Measurements from ENCODE around the gene CRY1. TPM values are rescaled to one million over a fixed set of nuclear protein-coding genes. Genes with fewer than 3 reads are reported as not detected.

CRY1 gene
- total and polyA plus RNA-seq, 9 of the 15 experiments (the other 6 are each of a cell fraction or from before 2014, with no cell fraction given), result 8.7 to 33.3 (median 25.2) TPM

DNA sequence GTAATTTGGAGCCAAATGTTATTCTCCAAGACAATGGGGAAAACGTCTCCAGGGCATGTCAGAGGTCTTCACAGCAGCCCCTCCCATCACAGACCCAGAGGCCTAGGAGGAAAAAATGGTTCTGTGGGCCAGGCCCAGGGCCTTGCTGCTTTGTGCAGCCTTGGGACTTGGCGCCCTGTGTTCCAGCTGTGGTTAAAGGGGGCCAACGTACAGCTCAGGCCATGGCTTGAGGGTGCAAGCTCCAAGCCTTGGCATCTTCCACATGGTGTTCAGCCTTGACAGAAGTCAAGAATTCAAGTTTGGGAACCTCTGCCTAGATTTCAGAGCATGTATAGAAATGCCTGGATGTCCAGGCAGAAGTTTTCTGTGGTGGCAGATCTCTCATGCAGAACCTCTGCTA, 3.2 kb upstream of the CRY1 start:
- WGBS (ENCODE audit: insufficient coverage, low coverage, missing lambda C conversion rate), result 0% methylated on average over 3 of the region's 3 CpGs
- H3K4me2 ChIP-seq (ENCODE audit: insufficient read depth, low read length), result no peak overlapping the region
- TF ChIP-seq PHF8 (IDR thresholded peaks at IDR 0.05; ENCODE audit: borderline replicate concordance, low read length) (no peak), TRIM28 (IDR thresholded peaks at IDR 0.05) (peak; percentile 52; the same call in 1 of the 2 replicates), ELF2 (CRISPR knock-in tag; IDR thresholded peaks at IDR 0.05) (no peak), RAD51 (IDR thresholded peaks at IDR 0.05; ENCODE audit: borderline replicate concordance, low read depth) (no peak), ZFP36 (IDR thresholded peaks at IDR 0.05; ENCODE audit: low read depth, low read length, partially characterized antibody) (peak; percentile 49), TRIM24 (IDR thresholded peaks at IDR 0.05) (peak in 1 of 2 experiments; percentile 35; a peak in 1 of 4 replicates)
- TF ChIP-seq, protein P1, sequence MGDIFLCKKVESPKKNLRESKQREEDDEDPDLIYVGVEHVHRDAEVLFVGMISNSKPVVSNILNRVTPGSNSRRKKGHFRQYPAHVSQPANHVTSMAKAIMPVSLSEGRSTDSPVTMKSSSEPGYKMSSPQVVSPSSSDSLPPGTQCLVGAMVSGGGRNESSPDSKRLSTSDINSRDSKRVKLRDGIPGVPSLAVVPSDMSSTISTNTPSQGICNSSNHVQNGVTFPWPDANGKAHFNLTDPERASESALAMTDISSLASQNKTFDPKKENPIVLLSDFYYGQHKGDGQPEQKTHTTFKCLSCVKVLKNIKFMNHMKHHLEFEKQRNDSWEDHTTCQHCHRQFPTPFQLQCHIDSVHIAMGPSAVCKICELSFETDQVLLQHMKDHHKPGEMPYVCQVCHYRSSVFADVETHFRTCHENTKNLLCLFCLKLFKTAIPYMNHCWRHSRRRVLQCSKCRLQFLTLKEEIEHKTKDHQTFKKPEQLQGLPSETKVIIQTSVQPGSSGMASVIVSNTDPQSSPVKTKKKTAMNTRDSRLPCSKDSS (IDR thresholded peaks at IDR 0.05; ENCODE audit: low read depth, partially characterized antibody), result peak; percentile 72
- TF ChIP-seq, protein P2, sequence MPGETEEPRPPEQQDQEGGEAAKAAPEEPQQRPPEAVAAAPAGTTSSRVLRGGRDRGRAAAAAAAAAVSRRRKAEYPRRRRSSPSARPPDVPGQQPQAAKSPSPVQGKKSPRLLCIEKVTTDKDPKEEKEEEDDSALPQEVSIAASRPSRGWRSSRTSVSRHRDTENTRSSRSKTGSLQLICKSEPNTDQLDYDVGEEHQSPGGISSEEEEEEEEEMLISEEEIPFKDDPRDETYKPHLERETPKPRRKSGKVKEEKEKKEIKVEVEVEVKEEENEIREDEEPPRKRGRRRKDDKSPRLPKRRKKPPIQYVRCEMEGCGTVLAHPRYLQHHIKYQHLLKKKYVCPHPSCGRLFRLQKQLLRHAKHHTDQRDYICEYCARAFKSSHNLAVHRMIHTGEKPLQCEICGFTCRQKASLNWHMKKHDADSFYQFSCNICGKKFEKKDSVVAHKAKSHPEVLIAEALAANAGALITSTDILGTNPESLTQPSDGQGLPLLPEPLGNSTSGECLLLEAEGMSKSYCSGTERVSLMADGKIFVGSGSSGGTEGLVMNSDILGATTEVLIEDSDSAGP (CRISPR knock-in tag; IDR thresholded peaks at IDR 0.05), result no peak
- H3K4me1 ChIP-seq (replicated peaks in 1 of 2; ENCODE audit: control insufficient read depth in 2 of 2, insufficient read depth in 2 of 2, low read length in 2 of 2), result peaks cover 5 to 11% of the 10 kb centered on the region in 2 experiments; a peak in 4 of 5 replicates
- H3K9ac ChIP-seq (ENCODE audit: insufficient read depth in 1 of 2, low read depth in 2 of 2, low read length in 2 of 2), result no peak overlapping the region
- H4K20me1 ChIP-seq (replicated peaks; ENCODE audit: control insufficient read depth, insufficient read depth, low read length), result peaks cover 5% of the 10 kb centered on the region
- H3K79me2 ChIP-seq (ENCODE audit: control insufficient read depth, insufficient read depth, low read length), result peaks cover 16% of the 10 kb centered on the region
- BruUV-seq (replicated peaks), result no TSS peak
- H3K27me3 ChIP-seq (ENCODE audit: control insufficient read depth in 2 of 2, insufficient read depth in 2 of 2, low read length in 2 of 2), result no peaks in the 10 kb centered on the region
- no peak overlapping the region for H3K4me3 ChIP-seq
- FAIRE-seq (no peak), DNase-seq (ENCODE audit: extremely low read depth in 1 of 4, low spot score in 3 of 4) (no peak), ATAC-seq (no peak)
- H2AFZ ChIP-seq (ENCODE audit: low read depth, low read length), result no peak overlapping the region
- H3K9me1 ChIP-seq (ENCODE audit: control insufficient read depth, insufficient read depth, low read length), result no peaks in the 10 kb centered on the region
- H3K36me3 ChIP-seq (ENCODE audit: control insufficient read depth, insufficient read depth, low read length), result no peaks in the 10 kb centered on the region
- no peak overlapping the region for H3K27ac ChIP-seq (ENCODE audit: extremely low read depth, low read depth, low read length)
- in situ Hi-C loops (cut with MboI) (no loop called here), intact Hi-C loops (cut with micrococcal nuclease) (no loop called here)
- CTCF ChIA-PET (ENCODE audit: low intra/inter-chr PET ratio), result no interaction called here
- no peaks in the 10 kb centered on the region for H3K9me3 ChIP-seq (replicated peaks; ENCODE audit: control insufficient read depth, insufficient read depth, low read depth, low read length)
- POLR2A ChIA-PET, result no interaction called here

Data from K562 (cell line).